ENCODE data around the gene ITPR1. TPM values are rescaled to one million over a fixed set of nuclear protein-coding genes. Genes with fewer than 3 reads are reported as not detected.

ITPR1 gene
- total RNA-seq, 4 donors from 2014 or later, result 15.3 to 50.2 (median 28.7) TPM

GRCh38 chr3:4604693-4605092 lies 111.5 kb downstream of the ITPR1 start:
- WGBS, 2 donors (ENCODE audit: low coverage in 1 of 2), result 90% methylated on average over 5 of the region's 5 CpGs; no CpG with 5 or more reads in 1 of the 2 donors
- Histone ChIP-seq H3K36me3 (no peaks in the 10 kb centered on the region), H3K27ac (no peak overlapping the region), H3K9me3 (no peaks in the 10 kb centered on the region), H3K4me3 (no peak overlapping the region), H3K27me3 (no peaks in the 10 kb centered on the region), H3K4me1 (peaks cover 0 to 5% (median 0%) of the 10 kb centered on the region in 4 donors)
- intact Hi-C loops (cut with DNase I; ENCODE audit: low total_unique reads) (no loop called here), in situ Hi-C loops (cut with MboI; ENCODE audit: low pct_ligation_motif_present in 1 of 4, low pct_unique_long_range_greater_than_20kb in 1 of 4, low sequenced_read_pairs in 3 of 4) (no loop called here)
- TF ChIP-seq, protein P1, sequence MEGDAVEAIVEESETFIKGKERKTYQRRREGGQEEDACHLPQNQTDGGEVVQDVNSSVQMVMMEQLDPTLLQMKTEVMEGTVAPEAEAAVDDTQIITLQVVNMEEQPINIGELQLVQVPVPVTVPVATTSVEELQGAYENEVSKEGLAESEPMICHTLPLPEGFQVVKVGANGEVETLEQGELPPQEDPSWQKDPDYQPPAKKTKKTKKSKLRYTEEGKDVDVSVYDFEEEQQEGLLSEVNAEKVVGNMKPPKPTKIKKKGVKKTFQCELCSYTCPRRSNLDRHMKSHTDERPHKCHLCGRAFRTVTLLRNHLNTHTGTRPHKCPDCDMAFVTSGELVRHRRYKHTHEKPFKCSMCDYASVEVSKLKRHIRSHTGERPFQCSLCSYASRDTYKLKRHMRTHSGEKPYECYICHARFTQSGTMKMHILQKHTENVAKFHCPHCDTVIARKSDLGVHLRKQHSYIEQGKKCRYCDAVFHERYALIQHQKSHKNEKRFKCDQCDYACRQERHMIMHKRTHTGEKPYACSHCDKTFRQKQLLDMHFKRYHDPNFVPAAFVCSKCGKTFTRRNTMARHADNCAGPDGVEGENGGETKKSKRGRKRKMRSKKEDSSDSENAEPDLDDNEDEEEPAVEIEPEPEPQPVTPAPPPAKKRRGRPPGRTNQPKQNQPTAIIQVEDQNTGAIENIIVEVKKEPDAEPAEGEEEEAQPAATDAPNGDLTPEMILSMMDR (IDR thresholded peaks at IDR 0.05), result no peak
- TF ChIP-seq POLR2A (IDR thresholded peaks at IDR 0.05) (no peak), EP300 (IDR thresholded peaks at IDR 0.05; ENCODE audit: low read depth) (no peak), POLR2AphosphoS5 (IDR thresholded peaks at IDR 0.05) (no peak)
- DNase-seq, result no peak

DNA sequence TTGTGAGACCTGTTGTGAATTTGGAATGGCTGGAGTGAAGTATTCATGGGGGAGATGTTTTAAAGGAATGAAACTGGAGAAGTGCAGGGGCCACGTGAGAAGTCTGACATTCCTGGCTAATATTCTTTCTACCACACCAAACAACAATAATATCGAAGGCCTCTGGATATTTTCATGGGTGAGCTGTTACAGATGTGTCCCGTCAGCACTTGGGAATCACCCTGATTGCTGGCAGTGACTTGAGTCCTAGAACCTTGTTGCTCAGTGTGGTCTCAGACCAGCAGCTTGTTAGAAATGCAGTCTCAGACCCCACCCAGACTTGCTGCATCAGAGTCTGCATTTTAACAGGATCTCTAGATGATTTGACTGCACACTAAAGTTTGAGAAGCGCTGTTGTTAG lies 113.8 kb downstream of the ITPR1 start:
- intact Hi-C loops (cut with DNase I; ENCODE audit: low total_unique reads), result no loop called here
- TF ChIP-seq POLR2A (IDR thresholded peaks at IDR 0.05), result no peak
- no peak for TF ChIP-seq EP300 (IDR thresholded peaks at IDR 0.05; ENCODE audit: low read depth)
- TF ChIP-seq, protein P1 (IDR thresholded peaks at IDR 0.05), result no peak
- H3K9me3 ChIP-seq, result no peaks in the 10 kb centered on the region
- no peak overlapping the region for H3K27ac ChIP-seq
- no peaks in the 10 kb centered on the region for H3K27me3 ChIP-seq
- WGBS, 2 donors (ENCODE audit: low coverage in 1 of 2), result 64 to 100% methylated on average over 1 to 4 of the region's 4 CpGs
- H3K36me3 ChIP-seq, result no peaks in the 10 kb centered on the region
- H3K4me1 ChIP-seq, result peaks cover 0 to 5% (median 0%) of the 10 kb centered on the region in 4 donors
- in situ Hi-C loops (cut with MboI; ENCODE audit: low pct_ligation_motif_present in 1 of 4, low pct_unique_long_range_greater_than_20kb in 1 of 4, low sequenced_read_pairs in 3 of 4), result no loop called here
- no peak for DNase-seq
- no peak overlapping the region for H3K4me3 ChIP-seq

- no peak for TF ChIP-seq POLR2AphosphoS5 (IDR thresholded peaks at IDR 0.05)
- TF ChIP-seq EP300 (IDR thresholded peaks at IDR 0.05; ENCODE audit: low read depth), result no peak
Observed at GRCh38 chr3:4613366-4613765, 120.2 kb downstream of the ITPR1 start.

GRCh38 chr3:4614070-4614469 lies 120.9 kb downstream of the ITPR1 start:
- no peaks in the 10 kb centered on the region for H3K4me1 ChIP-seq
- 79 to 81% methylated on average over 5 of the region's 5 CpGs for WGBS, 2 donors (ENCODE audit: low coverage in 1 of 2)
- in situ Hi-C loops (cut with MboI; ENCODE audit: low pct_ligation_motif_present in 1 of 4, low pct_unique_long_range_greater_than_20kb in 1 of 4, low sequenced_read_pairs in 3 of 4) (no loop called here), intact Hi-C loops (cut with DNase I; ENCODE audit: low total_unique reads) (no loop called here)
- no peak overlapping the region for H3K27ac ChIP-seq
- no peaks in the 10 kb centered on the region for H3K27me3 ChIP-seq
- TF ChIP-seq, protein P1 (IDR thresholded peaks at IDR 0.05), result no peak
- TF ChIP-seq EP300 (IDR thresholded peaks at IDR 0.05; ENCODE audit: low read depth) (no peak), POLR2A (IDR thresholded peaks at IDR 0.05) (no peak), POLR2AphosphoS5 (IDR thresholded peaks at IDR 0.05) (no peak)
- DNase-seq, result no peak
- no peaks in the 10 kb centered on the region for H3K9me3 ChIP-seq
- no peaks in the 10 kb centered on the region for H3K36me3 ChIP-seq
- no peak overlapping the region for H3K4me3 ChIP-seq

More at GRCh38 chr3:4613366-4613765, 120.2 kb downstream of the ITPR1 start:
- no peaks in the 10 kb centered on the region for H3K9me3 ChIP-seq
- no peaks in the 10 kb centered on the region for H3K4me1 ChIP-seq
- no peak for DNase-seq
- 70 to 73% methylated on average over 3 of the region's 3 CpGs for WGBS, 2 donors (ENCODE audit: low coverage in 1 of 2)
- H3K36me3 ChIP-seq, result no peaks in the 10 kb centered on the region
- intact Hi-C loops (cut with DNase I; ENCODE audit: low total_unique reads) (no loop called here), in situ Hi-C loops (cut with MboI; ENCODE audit: low pct_ligation_motif_present in 1 of 4, low pct_unique_long_range_greater_than_20kb in 1 of 4, low sequenced_read_pairs in 3 of 4) (no loop called here)
- no peak overlapping the region for H3K27ac ChIP-seq
- H3K4me3 ChIP-seq, result no peak overlapping the region
- no peaks in the 10 kb centered on the region for H3K27me3 ChIP-seq

DNA sequence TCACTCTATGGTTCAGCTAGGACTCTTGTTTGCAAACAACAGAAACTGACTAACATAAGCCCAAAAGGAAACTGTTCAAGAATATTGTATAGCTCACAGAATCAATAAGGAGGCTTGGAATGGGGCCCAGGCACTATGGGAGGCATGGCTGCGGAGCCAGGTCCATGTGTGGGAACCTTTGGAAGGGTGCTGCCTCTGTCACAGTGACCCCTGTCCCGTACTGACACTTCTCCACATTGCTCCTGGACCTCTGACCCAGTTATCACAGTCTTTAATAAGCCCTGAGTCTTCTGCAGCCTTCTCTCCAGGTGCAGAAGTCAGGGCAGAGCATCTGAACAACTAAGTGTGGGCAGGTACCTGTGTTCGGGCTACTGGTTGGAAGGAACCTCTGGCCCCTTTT lies 121.8 kb downstream of the ITPR1 start:
- Histone ChIP-seq H3K4me1 (no peaks in the 10 kb centered on the region), H3K9me3 (no peaks in the 10 kb centered on the region), H3K27ac (no peak overlapping the region), H3K36me3 (no peaks in the 10 kb centered on the region), H3K27me3 (no peaks in the 10 kb centered on the region), H3K4me3 (no peak overlapping the region)
- in situ Hi-C loops (cut with MboI; ENCODE audit: low pct_ligation_motif_present in 1 of 4, low pct_unique_long_range_greater_than_20kb in 1 of 4, low sequenced_read_pairs in 3 of 4) (no loop called here), intact Hi-C loops (cut with DNase I; ENCODE audit: low total_unique reads) (no loop called here)
- DNase-seq, result no peak
- TF ChIP-seq EP300 (IDR thresholded peaks at IDR 0.05; ENCODE audit: low read depth) (no peak), POLR2A (IDR thresholded peaks at IDR 0.05) (no peak), POLR2AphosphoS5 (IDR thresholded peaks at IDR 0.05) (no peak)
- TF ChIP-seq, protein P1 (IDR thresholded peaks at IDR 0.05), result no peak
- WGBS, 2 donors (ENCODE audit: low coverage in 1 of 2), result 95 to 100% methylated on average over 1 to 3 of the region's 3 CpGs
